Colonic mucosa (tissue), 4 donors: Measurements from ENCODE around the gene SH3RF2. TPM values are rescaled to one million over a fixed set of nuclear protein-coding genes. Genes with fewer than 3 reads are reported as not detected.

Experiments
- DNase-seq: peaks from one replicate; pipeline ENCODE4 v3.0.0-alpha.2; 2020
- H3K27ac ChIP-seq: fragments of 200-600 bp; one replicate; pipeline ENCODE4 v1.8.0; 2021
- H3K27me3 ChIP-seq: fragments of 200-600 bp; one replicate; pipeline ENCODE4 v1.8.0; 2021
- H3K36me3 ChIP-seq: fragments of 200-600 bp; one replicate; pipeline ENCODE4 v1.8.0; 2021
- H3K4me1 ChIP-seq: fragments of 200-600 bp; one replicate; pipeline ENCODE4 v1.8.0; 2021; ENCODE audit warnings: mild to moderate bottlenecking
- H3K4me3 ChIP-seq: fragments of 200-600 bp; one replicate; pipeline ENCODE4 v1.8.0; 2021
- H3K9ac ChIP-seq, 2 donors: one replicate each; pipeline ENCODE4 v1.7.0; 2013; ENCODE audit warnings: control low read depth in 2 of 2, low read depth in 2 of 2, low read length in 2 of 2
- H3K9me3 ChIP-seq: fragments of 200-600 bp; one replicate; pipeline ENCODE4 v1.8.0; 2021
- CTCF ChIP-seq: fragments of 200-600 bp; IDR thresholded peaks from one replicate; pipeline ENCODE4 v1.8.0; 2022; ENCODE audit warnings: antibody characterized with exemption, mild to moderate bottlenecking
- intact Hi-C: fragments of 100-400 bp; cut with DNase I; formaldehyde crosslinking; loops from one replicate; pipeline ENCODE4 v1.14.1; 2022
- total RNA-seq, 2 donors: library from RNA; stranded (reverse); fragmentation: NEBNext Ultra II Directional in 1 of 2; extraction: Animal tissue kit (Norgen Biotek cat#: 25700) in 1 of 2; gene quantifications; one replicate each; pipeline ENCODE4 v1.2.1, GENCODE V29; 2021
- donor health status: healthy.
- donor health status: DM: no; HTN: no; CAD: no.
- donor health status: DM: no; HTN: no; CAD: no.

SH3RF2 gene
- total RNA-seq, 2 donors from 2014 or later: 58.2 to 59.3 TPM

- intact Hi-C loops: no loop called here
- no peaks in the 10 kb centered on the region for H3K27me3 ChIP-seq
- no peak overlapping the region for H3K9ac ChIP-seq
- no peak overlapping the region for H3K27ac ChIP-seq
- no peaks in the 10 kb centered on the region for H3K4me1 ChIP-seq
- no peak for TF ChIP-seq CTCF
- H3K9me3 ChIP-seq: no peaks in the 10 kb centered on the region
- DNase-seq: no peak
- H3K36me3 ChIP-seq: no peaks in the 10 kb centered on the region
- no peak overlapping the region for H3K4me3 ChIP-seq
Observed at GRCh38 chr5:145898171-145898570, 38.2 kb upstream of the SH3RF2 start.

GRCh38 chr5:145902421-145902820 lies 34.0 kb upstream of the SH3RF2 start:
- no peak overlapping the region for H3K27ac ChIP-seq
- intact Hi-C loops: no loop called here
- H3K36me3 ChIP-seq: no peaks in the 10 kb centered on the region
- no peak overlapping the region for H3K9ac ChIP-seq
- no peaks in the 10 kb centered on the region for H3K27me3 ChIP-seq
- TF ChIP-seq CTCF: no peak
- DNase-seq: no peak
- H3K9me3 ChIP-seq: no peaks in the 10 kb centered on the region
- no peaks in the 10 kb centered on the region for H3K4me1 ChIP-seq
- H3K4me3 ChIP-seq: no peak overlapping the region

GRCh38 chr5:145903113-145903512 lies 33.3 kb upstream of the SH3RF2 start:
- DNase-seq: no peak
- TF ChIP-seq CTCF: peak; percentile 47
- Histone ChIP-seq H3K27me3 (no peaks in the 10 kb centered on the region), H3K4me3 (no peak overlapping the region), H3K36me3 (no peaks in the 10 kb centered on the region), H3K4me1 (no peaks in the 10 kb centered on the region), H3K9me3 (no peaks in the 10 kb centered on the region), H3K27ac (no peak overlapping the region), H3K9ac (no peak overlapping the region)
- intact Hi-C loops: no loop called here

- H3K27me3 ChIP-seq: no peaks in the 10 kb centered on the region
- intact Hi-C loops: no loop called here
- no peak for TF ChIP-seq CTCF
- no peak overlapping the region for H3K9ac ChIP-seq
- no peaks in the 10 kb centered on the region for H3K9me3 ChIP-seq
- no peak overlapping the region for H3K27ac ChIP-seq
- no peaks in the 10 kb centered on the region for H3K4me1 ChIP-seq
- H3K36me3 ChIP-seq: no peaks in the 10 kb centered on the region
- DNase-seq: no peak
- no peak overlapping the region for H3K4me3 ChIP-seq
Observed at GRCh38 chr5:145903867-145904266, 32.5 kb upstream of the SH3RF2 start.

GRCh38 chr5:145904743-145905142 lies 31.6 kb upstream of the SH3RF2 start:
- Histone ChIP-seq H3K9me3 (no peaks in the 10 kb centered on the region), H3K9ac (no peak overlapping the region), H3K36me3 (no peaks in the 10 kb centered on the region), H3K4me1 (no peaks in the 10 kb centered on the region), H3K4me3 (no peak overlapping the region), H3K27me3 (no peaks in the 10 kb centered on the region), H3K27ac (no peak overlapping the region)
- no peak for DNase-seq
- no peak for TF ChIP-seq CTCF
- intact Hi-C loops: loop anchor here (5.0 kb wide), 1 partner anchor 148 kb away; no protein-coding TSS in a partner anchor

GRCh38 chr5:145906401-145906800 lies 30.0 kb upstream of the SH3RF2 start:
- no peak overlapping the region for H3K27ac ChIP-seq
- H3K4me1 ChIP-seq: no peaks in the 10 kb centered on the region
- no peak for TF ChIP-seq CTCF
- no peaks in the 10 kb centered on the region for H3K27me3 ChIP-seq
- DNase-seq: no peak
- no peaks in the 10 kb centered on the region for H3K36me3 ChIP-seq
- intact Hi-C loops: loop anchor here (5.0 kb wide), 1 partner anchor 146 kb away; no protein-coding TSS in a partner anchor
- H3K4me3 ChIP-seq: no peak overlapping the region
- H3K9me3 ChIP-seq: no peaks in the 10 kb centered on the region
- H3K9ac ChIP-seq: no peak overlapping the region
